ENCODE results near the gene CACNG7. TPM values are rescaled to one million over a fixed set of nuclear protein-coding genes. Genes with fewer than 3 reads are reported as not detected.

CACNG7 gene
- total and polyA plus RNA-seq, 10 of the 15 experiments (the other 5 are each of a cell fraction or from before 2014, with no cell fraction given): not detected

DNA sequence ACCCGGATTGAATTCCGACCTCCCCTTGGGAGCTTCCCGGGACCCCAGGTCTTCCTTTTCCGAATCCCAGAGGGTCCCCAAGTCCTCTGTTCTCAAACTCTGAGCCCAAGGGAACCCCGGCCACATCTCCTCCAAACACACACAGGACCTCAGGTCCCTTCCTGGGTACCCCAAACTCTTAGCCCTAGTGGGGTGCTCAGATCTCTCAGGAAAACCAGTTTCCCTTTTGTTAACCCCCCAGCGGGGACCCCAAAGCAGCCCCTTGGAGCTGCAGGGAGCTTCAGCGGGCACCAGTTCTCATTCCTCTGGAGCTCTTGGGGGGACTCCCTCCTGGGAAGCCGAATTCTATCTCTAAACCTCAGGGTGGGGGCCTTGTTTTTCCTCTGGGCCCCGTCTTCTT is 83.1 kb downstream of the CACNG7 start:
- H3K4me3 ChIP-seq: no peak overlapping the region

More for the DNA sequence above, 83.1 kb downstream of the CACNG7 start:
- H2AFZ ChIP-seq (ENCODE audit: control insufficient read depth, low read depth, low read length): no peak overlapping the region
- H4K20me1 ChIP-seq (ENCODE audit: control insufficient read depth, insufficient read depth): no peaks in the 10 kb centered on the region
- no peaks in the 10 kb centered on the region for H3K4me1 ChIP-seq (ENCODE audit: control insufficient read depth, insufficient read depth, low read length)
- ATAC-seq: no peak
- no peak for DNase-seq (ENCODE audit: low read depth, low spot score)
- H3K27me3 ChIP-seq (replicated peaks in 1 of 2; ENCODE audit: control insufficient read depth in 2 of 2, insufficient read depth in 2 of 2, low read length in 1 of 2): no peaks in the 10 kb centered on the region
- H3K36me3 ChIP-seq (ENCODE audit: control insufficient read depth in 2 of 2, insufficient read depth in 2 of 2, low read length in 1 of 2): no peaks in the 10 kb centered on the region
- in situ Hi-C loops (cut with MboI) (no loop called here), intact Hi-C loops (cut with micrococcal nuclease; ENCODE audit: unreplicated experiment) (no loop called here)
- FAIRE-seq: no peak
- no peaks in the 10 kb centered on the region for H3K79me2 ChIP-seq (ENCODE audit: control insufficient read depth, insufficient read depth, low read length)
- no TSS peak for BruUV-seq (replicated peaks)
- ChIA-PET RAD21 (ENCODE audit: unreplicated experiment) (no interaction called here), POLR2A (no interaction called here), SMC1A (ENCODE audit: uncharacterized antibody, unreplicated experiment) (no interaction called here), CTCF (no interaction called here)
- H3K27ac ChIP-seq (ENCODE audit: control insufficient read depth, insufficient read depth): no peak overlapping the region
- no peak overlapping the region for H3K4me2 ChIP-seq (ENCODE audit: control insufficient read depth, insufficient read depth)
- WGBS (ENCODE audit: insufficient coverage, insufficient replicate concordance, low lambda C conversion rate, missing lambda C conversion rate): 50% methylated on average over 9 of the region's 9 CpGs
- H3K9ac ChIP-seq (ENCODE audit: control insufficient read depth, insufficient read depth, low read length): no peak overlapping the region
- TF ChIP-seq CREB1 (IDR thresholded peaks at IDR 0.05; ENCODE audit: low read depth): no peak
- no peak for TF ChIP-seq POLR2A (IDR thresholded peaks at IDR 0.05; ENCODE audit: low read depth, low read length)
- TF ChIP-seq, protein P1, sequence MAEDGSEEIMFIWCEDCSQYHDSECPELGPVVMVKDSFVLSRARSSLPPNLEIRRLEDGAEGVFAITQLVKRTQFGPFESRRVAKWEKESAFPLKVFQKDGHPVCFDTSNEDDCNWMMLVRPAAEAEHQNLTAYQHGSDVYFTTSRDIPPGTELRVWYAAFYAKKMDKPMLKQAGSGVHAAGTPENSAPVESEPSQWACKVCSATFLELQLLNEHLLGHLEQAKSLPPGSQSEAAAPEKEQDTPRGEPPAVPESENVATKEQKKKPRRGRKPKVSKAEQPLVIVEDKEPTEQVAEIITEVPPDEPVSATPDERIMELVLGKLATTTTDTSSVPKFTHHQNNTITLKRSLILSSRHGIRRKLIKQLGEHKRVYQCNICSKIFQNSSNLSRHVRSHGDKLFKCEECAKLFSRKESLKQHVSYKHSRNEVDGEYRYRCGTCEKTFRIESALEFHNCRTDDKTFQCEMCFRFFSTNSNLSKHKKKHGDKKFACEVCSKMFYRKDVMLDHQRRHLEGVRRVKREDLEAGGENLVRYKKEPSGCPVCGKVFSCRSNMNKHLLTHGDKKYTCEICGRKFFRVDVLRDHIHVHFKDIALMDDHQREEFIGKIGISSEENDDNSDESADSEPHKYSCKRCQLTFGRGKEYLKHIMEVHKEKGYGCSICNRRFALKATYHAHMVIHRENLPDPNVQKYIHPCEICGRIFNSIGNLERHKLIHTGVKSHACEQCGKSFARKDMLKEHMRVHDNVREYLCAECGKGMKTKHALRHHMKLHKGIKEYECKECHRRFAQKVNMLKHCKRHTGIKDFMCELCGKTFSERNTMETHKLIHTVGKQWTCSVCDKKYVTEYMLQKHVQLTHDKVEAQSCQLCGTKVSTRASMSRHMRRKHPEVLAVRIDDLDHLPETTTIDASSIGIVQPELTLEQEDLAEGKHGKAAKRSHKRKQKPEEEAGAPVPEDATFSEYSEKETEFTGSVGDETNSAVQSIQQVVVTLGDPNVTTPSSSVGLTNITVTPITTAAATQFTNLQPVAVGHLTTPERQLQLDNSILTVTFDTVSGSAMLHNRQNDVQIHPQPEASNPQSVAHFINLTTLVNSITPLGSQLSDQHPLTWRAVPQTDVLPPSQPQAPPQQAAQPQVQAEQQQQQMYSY (CRISPR knock-in tag; IDR thresholded peaks at IDR 0.05): no peak
- TF ChIP-seq E2F8 (IDR thresholded peaks at IDR 0.05; ENCODE audit: low read depth, partially characterized antibody): no peak
- TF ChIP-seq ZNF622 (IDR thresholded peaks at IDR 0.05): no peak
- no peak for TF ChIP-seq BRCA1 (IDR thresholded peaks at IDR 0.05; ENCODE audit: low read depth, low read length)
- TF ChIP-seq, protein P2, sequence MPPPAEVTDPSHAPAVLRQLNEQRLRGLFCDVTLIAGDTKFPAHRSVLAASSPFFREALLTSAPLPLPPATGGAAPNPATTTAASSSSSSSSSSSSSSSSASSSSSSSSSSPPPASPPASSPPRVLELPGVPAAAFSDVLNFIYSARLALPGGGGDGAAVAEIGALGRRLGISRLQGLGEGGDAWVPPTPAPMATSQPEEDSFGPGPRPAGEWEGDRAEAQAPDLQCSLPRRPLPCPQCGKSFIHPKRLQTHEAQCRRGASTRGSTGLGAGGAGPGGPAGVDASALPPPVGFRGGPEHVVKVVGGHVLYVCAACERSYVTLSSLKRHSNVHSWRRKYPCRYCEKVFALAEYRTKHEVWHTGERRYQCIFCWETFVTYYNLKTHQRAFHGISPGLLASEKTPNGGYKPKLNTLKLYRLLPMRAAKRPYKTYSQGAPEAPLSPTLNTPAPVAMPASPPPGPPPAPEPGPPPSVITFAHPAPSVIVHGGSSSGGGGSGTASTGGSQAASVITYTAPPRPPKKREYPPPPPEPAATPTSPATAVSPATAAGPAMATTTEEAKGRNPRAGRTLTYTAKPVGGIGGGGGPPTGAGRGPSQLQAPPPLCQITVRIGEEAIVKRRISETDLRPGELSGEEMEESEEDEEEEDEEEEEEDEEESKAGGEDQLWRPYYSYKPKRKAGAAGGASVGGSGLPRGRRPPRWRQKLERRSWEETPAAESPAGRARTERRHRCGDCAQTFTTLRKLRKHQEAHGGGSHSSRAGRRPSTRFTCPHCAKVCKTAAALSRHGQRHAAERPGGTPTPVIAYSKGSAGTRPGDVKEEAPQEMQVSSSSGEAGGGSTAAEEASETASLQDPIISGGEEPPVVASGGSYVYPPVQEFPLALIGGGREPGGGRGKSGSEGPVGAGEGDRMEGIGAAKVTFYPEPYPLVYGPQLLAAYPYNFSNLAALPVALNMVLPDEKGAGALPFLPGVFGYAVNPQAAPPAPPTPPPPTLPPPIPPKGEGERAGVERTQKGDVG (CRISPR knock-in tag; IDR thresholded peaks at IDR 0.05): no peak
- H3K9me3 ChIP-seq (replicated peaks; ENCODE audit: control insufficient read depth, insufficient read depth, low read length): no peaks in the 10 kb centered on the region; the same call in 2 of the 3 replicates

Measured in GM12878 (cell line).